Prostate gland (tissue), 2 donors: ENCODE data around the gene PLCB4. TPM values are rescaled to one million over a fixed set of nuclear protein-coding genes. Genes with fewer than 3 reads are reported as not detected.

ENCODE experiments used
- DNase-seq: peaks from one replicate; pipeline ENCODE4 v3.0.0-alpha.2; 2019; ENCODE audit warnings: low spot score
- H3K27ac ChIP-seq, 2 donors: fragments of 200-600 bp; sonication (generic); 2 replicates each; pipeline ENCODE4 v1.5.1; 2017 to 2019
- H3K27me3 ChIP-seq: fragments of 200-600 bp; sonication (generic); replicated peaks from 2 replicates; pipeline ENCODE4 v1.5.1; 2019; ENCODE audit not compliant: insufficient read depth
- H3K36me3 ChIP-seq, 2 donors: fragments of 200-600 bp; sonication (generic); 1 replicate in 1 of 2; 2 replicates in 1 of 2; pipeline versions ENCODE4 v1.5.1 to v1.8.1; 2017 to 2019
- H3K4me1 ChIP-seq: fragments of 200-600 bp; sonication (generic); replicated peaks from 2 replicates; pipeline ENCODE4 v1.5.1; 2019
- H3K4me3 ChIP-seq, 2 donors: fragments of 200-600 bp; sonication (generic); 2 replicates each; pipeline ENCODE4 v1.5.1; 2017 to 2019
- H3K9me3 ChIP-seq: fragments of 200-600 bp; sonication (generic); 2 replicates; pipeline ENCODE4 v1.5.1; 2017
- CTCF ChIP-seq, 4 experiments: fragments of 200-600 bp in 2 of 4; fragments of 450-650 bp in 2 of 4; sonication (generic) in 2 of 4; IDR thresholded peaks; 1 replicate in 3 of 4; 2 replicates in 1 of 4; pipeline ENCODE4 v1.5.1; 2016 to 2019; ENCODE audit warnings: antibody characterized with exemption in 4 of 4, mild to moderate bottlenecking in 2 of 4, moderate library complexity in 2 of 4
- POLR2A ChIP-seq: fragments of 450-650 bp; IDR thresholded peaks from one replicate; pipeline ENCODE4 v1.6.1; 2016; ENCODE audit warnings: antibody characterized with exemption, mild to moderate bottlenecking
- POLR2AphosphoS5 ChIP-seq: sonication (generic); formaldehyde crosslinking; IDR thresholded peaks from one replicate; pipeline ENCODE4 v1.6.1; 2017; ENCODE audit warnings: antibody characterized with exemption
- WGBS: methylation state at CpG from one replicate; pipeline ENCODE4 v1.1.5; 2018; 5-methylcytosine and 5-hydroxymethylcytosine counted together
- intact Hi-C: fragments of 100-400 bp; cut with DNase I; formaldehyde crosslinking; loops from one replicate; pipeline ENCODE4 v1.14.2; 2022
- total RNA-seq, 2 donors: library from RNA; depleted of rRNA; stranded (reverse); fragments of >200 nt; gene quantifications; one replicate each; pipeline ENCODE4 v1.1.0, GENCODE V29; 2016

The PLCB4 gene
- total RNA-seq, 2 donors from 2014 or later: 9.1 to 11.6 TPM

- Histone ChIP-seq H3K36me3 (no peaks in the 10 kb centered on the region), H3K27ac (no peak overlapping the region), H3K27me3 (no peaks in the 10 kb centered on the region), H3K4me3 (no peak overlapping the region), H3K4me1 (no peaks in the 10 kb centered on the region), H3K9me3 (no peaks in the 10 kb centered on the region)
- TF ChIP-seq POLR2A (no peak), POLR2AphosphoS5 (no peak), CTCF (IDR thresholded peaks at IDR 0.05) (no peak)
- DNase-seq: no peak
- intact Hi-C loops: loop anchor here (10.0 kb wide), 1 partner anchor 108 kb away; no protein-coding TSS in a partner anchor
- WGBS: 74% methylated on average over 3 of the region's 3 CpGs
Measured at GRCh38 chr20:9332791-9333479, 264.0 kb downstream of the PLCB4 start.

GRCh38 chr20:9334866-9335265, 266.0 kb downstream of the PLCB4 start:
- Histone ChIP-seq H3K27ac (no peak overlapping the region), H3K36me3 (no peaks in the 10 kb centered on the region), H3K9me3 (no peaks in the 10 kb centered on the region), H3K4me3 (no peak overlapping the region), H3K4me1 (no peaks in the 10 kb centered on the region), H3K27me3 (no peaks in the 10 kb centered on the region)
- intact Hi-C loops: loop anchor here (10.0 kb wide), 1 partner anchor 110 kb away; no protein-coding TSS in a partner anchor
- WGBS: 48% methylated on average over 3 of the region's 3 CpGs
- TF ChIP-seq POLR2A: no peak
- no peak for TF ChIP-seq POLR2AphosphoS5
- no peak for TF ChIP-seq CTCF (IDR thresholded peaks at IDR 0.05)
- DNase-seq: no peak

- intact Hi-C loops: loop anchor here (10.0 kb wide), 1 partner anchor 113 kb away; no protein-coding TSS in a partner anchor
- Histone ChIP-seq H3K9me3 (no peaks in the 10 kb centered on the region), H3K27ac (no peak overlapping the region)
Measured at GRCh38 chr20:9338101-9338500, 269.2 kb downstream of the PLCB4 start.

GRCh38 chr20:9339708-9340107, 270.8 kb downstream of the PLCB4 start:
- Histone ChIP-seq H3K4me1 (peaks cover 2% of the 10 kb centered on the region), H3K36me3 (no peaks in the 10 kb centered on the region), H3K27ac (no peak overlapping the region), H3K4me3 (no peak overlapping the region), H3K9me3 (no peaks in the 10 kb centered on the region), H3K27me3 (no peaks in the 10 kb centered on the region)
- TF ChIP-seq CTCF (IDR thresholded peaks at IDR 0.05) (no peak), POLR2A (no peak), POLR2AphosphoS5 (no peak)
- no peak for DNase-seq
- intact Hi-C loops: loop anchor here (10.0 kb wide), 1 partner anchor 115 kb away; no protein-coding TSS in a partner anchor
- 86% methylated on average over 3 of the region's 3 CpGs for WGBS

More at GRCh38 chr20:9338101-9338500, 269.2 kb downstream of the PLCB4 start:
- no peak for TF ChIP-seq POLR2A
- no peaks in the 10 kb centered on the region for H3K27me3 ChIP-seq
- H3K36me3 ChIP-seq: no peaks in the 10 kb centered on the region
- H3K4me1 ChIP-seq: no peaks in the 10 kb centered on the region
- DNase-seq: no peak
- H3K4me3 ChIP-seq: no peak overlapping the region

- H3K9me3 ChIP-seq: no peaks in the 10 kb centered on the region
- intact Hi-C loops: no loop called here
- H3K4me1 ChIP-seq: peaks cover 2% of the 10 kb centered on the region
- H3K4me3 ChIP-seq: no peak overlapping the region
- no peak overlapping the region for H3K27ac ChIP-seq
- no peak for TF ChIP-seq POLR2A
- TF ChIP-seq CTCF (IDR thresholded peaks at IDR 0.05): no peak
- no peak for TF ChIP-seq POLR2AphosphoS5
- H3K27me3 ChIP-seq: no peaks in the 10 kb centered on the region
- H3K36me3 ChIP-seq: no peaks in the 10 kb centered on the region
- WGBS: 83% methylated on average over 2 of the region's 2 CpGs
- DNase-seq: no peak
Measured at GRCh38 chr20:9342651-9343050, 273.8 kb downstream of the PLCB4 start.
